Mesenchymal stem cell (in vitro differentiated cells and primary cell): ENCODE results near the gene TIMP1.

ENCODE experiments used
- DNase-seq: peaks from one replicate; pipeline ENCODE4 v3.0.0-alpha.2; 2013
- H2AFZ ChIP-seq: one replicate; pipeline ENCODE4 v1.6.1; 2013; ENCODE audit warnings: low read depth, mild to moderate bottlenecking, control low read depth, inconsistent platforms, low read length, moderate library complexity
- H2AK5ac ChIP-seq: 2 replicates; pipeline ENCODE4 v1.6.1; 2013; ENCODE audit warnings: low read length, moderate library complexity, mild to moderate bottlenecking, inconsistent platforms; ENCODE audit not compliant: severe bottlenecking
- H2BK120ac ChIP-seq: one replicate; pipeline ENCODE4 v1.6.1; 2013; ENCODE audit warnings: low read depth, mild to moderate bottlenecking, inconsistent platforms, low read length, moderate library complexity
- H2BK12ac ChIP-seq, 2 experiments: one replicate each; pipeline ENCODE4 v1.6.1; 2013; ENCODE audit warnings: inconsistent platforms in 2 of 2, low read length in 2 of 2, mild to moderate bottlenecking in 2 of 2, moderate library complexity in 2 of 2, control low read depth in 1 of 2
- H2BK15ac ChIP-seq: one replicate; pipeline ENCODE4 v1.6.1; 2013; ENCODE audit warnings: mild to moderate bottlenecking, low read depth, inconsistent platforms; ENCODE audit not compliant: poor library complexity, severe bottlenecking
- H2BK5ac ChIP-seq: 2 replicates; pipeline ENCODE4 v1.6.1; 2013; ENCODE audit warnings: low read depth, mild to moderate bottlenecking, low read length, control low read depth, inconsistent platforms; ENCODE audit not compliant: poor library complexity, severe bottlenecking
- H3K14ac ChIP-seq, 2 experiments: one replicate each; pipeline ENCODE4 v1.6.1; 2013; ENCODE audit warnings: inconsistent platforms in 2 of 2, low read length in 2 of 2, control low read depth in 1 of 2, mild to moderate bottlenecking in 1 of 2, moderate library complexity in 1 of 2
- H3K18ac ChIP-seq, 2 experiments: one replicate each; pipeline ENCODE4 v1.6.1; 2013; ENCODE audit warnings: inconsistent platforms in 2 of 2, low read length in 2 of 2, control low read depth in 1 of 2, low read depth in 1 of 2, mild to moderate bottlenecking in 1 of 2
- H3K23ac ChIP-seq, 2 experiments: one replicate each; pipeline ENCODE4 v1.6.1; 2013; ENCODE audit warnings: inconsistent platforms in 2 of 2, low read length in 2 of 2, mild to moderate bottlenecking in 2 of 2, moderate library complexity in 2 of 2, control low read depth in 1 of 2
- H3K27ac ChIP-seq: 2 replicates; pipeline ENCODE4 v1.5.1; 2013; ENCODE audit warnings: mild to moderate bottlenecking, moderate library complexity, low read length, control low read depth, inconsistent platforms; ENCODE audit not compliant: poor library complexity, severe bottlenecking
- H3K27me3 ChIP-seq, 2 experiments: 2 replicates each; pipeline versions ENCODE4 v1.6.1 to v1.7.0; 2013; ENCODE audit warnings: low read length in 2 of 2, mild to moderate bottlenecking in 2 of 2, moderate library complexity in 2 of 2, control low read depth in 1 of 2, inconsistent platforms in 1 of 2; ENCODE audit not compliant: control insufficient read depth in 1 of 2, insufficient read depth in 1 of 2
- H3K36me3 ChIP-seq, 2 experiments: 2 replicates each; pipeline versions ENCODE4 v1.6.1 to v1.7.0; 2013; ENCODE audit warnings: low read length in 2 of 2, control low read depth in 1 of 2, inconsistent platforms in 1 of 2, low read depth in 1 of 2, mild to moderate bottlenecking in 1 of 2; ENCODE audit not compliant: insufficient read depth in 2 of 2, control insufficient read depth in 1 of 2
- H3K4ac ChIP-seq, 2 experiments: one replicate each; pipeline ENCODE4 v1.6.1; 2013; ENCODE audit warnings: inconsistent platforms in 2 of 2, low read length in 2 of 2, mild to moderate bottlenecking in 2 of 2, moderate library complexity in 2 of 2, control low read depth in 1 of 2, low read depth in 1 of 2
- H3K4me1 ChIP-seq: 2 replicates; pipeline ENCODE4 v1.6.1; 2013; ENCODE audit warnings: low read depth, low read length, control low read depth; ENCODE audit not compliant: control insufficient read depth, insufficient read depth
- H3K4me2 ChIP-seq: 2 replicates; pipeline ENCODE4 v1.6.1; 2013; ENCODE audit warnings: low read length, mild to moderate bottlenecking, inconsistent platforms; ENCODE audit not compliant: poor library complexity, severe bottlenecking
- H3K4me3 ChIP-seq, 2 experiments: 2 replicates each; pipeline versions ENCODE4 v1.5.1 to v1.7.0; 2013; ENCODE audit warnings: low read length in 2 of 2, mild to moderate bottlenecking in 2 of 2, control low read depth in 1 of 2, low read depth in 1 of 2; ENCODE audit not compliant: insufficient read depth in 1 of 2
- H3K79me1 ChIP-seq: replicated peaks from 2 replicates; pipeline ENCODE4 v1.6.1; 2013; ENCODE audit warnings: mild to moderate bottlenecking, control low read depth, low read length, inconsistent platforms; ENCODE audit not compliant: poor library complexity, severe bottlenecking
- H3K9ac ChIP-seq: 2 replicates; pipeline ENCODE4 v1.7.0; 2013; ENCODE audit warnings: mild to moderate bottlenecking, low read length, moderate library complexity
- H3K9me3 ChIP-seq: 2 replicates; pipeline ENCODE4 v1.7.0; 2013; ENCODE audit warnings: mild to moderate bottlenecking, low read length; ENCODE audit not compliant: control insufficient read depth
- H4K8ac ChIP-seq: one replicate; pipeline ENCODE4 v1.6.1; 2013; ENCODE audit warnings: inconsistent platforms, mild to moderate bottlenecking, low read length, moderate library complexity
- H4K91ac ChIP-seq: one replicate; pipeline ENCODE4 v1.6.1; 2013; ENCODE audit warnings: mild to moderate bottlenecking, low read length, inconsistent platforms
- WGBS: methylation state at CpG from one replicate; pipeline ENCODE4 v1.1.7; 2013; ENCODE audit warnings: mixed read lengths; 5-methylcytosine and 5-hydroxymethylcytosine counted together

TIMP1 gene

GRCh38 chrX:47585273-47585672 is 3.0 kb downstream of the TIMP1 start:
- no peak overlapping the region for H2BK5ac ChIP-seq
- H2BK120ac ChIP-seq = no peak overlapping the region
- H3K4me1 ChIP-seq = peaks cover 12% of the 10 kb centered on the region
- no peak for DNase-seq
- no peak overlapping the region for H2AK5ac ChIP-seq
- H4K91ac ChIP-seq = no peak overlapping the region
- H2BK12ac ChIP-seq = no peak overlapping the region
- H2AFZ ChIP-seq = no peak overlapping the region
- no peak overlapping the region for H3K4ac ChIP-seq
- peak overlapping the region; percentile 91 for H3K9ac ChIP-seq
- no peak overlapping the region for H4K8ac ChIP-seq
- H3K4me3 ChIP-seq = peak overlapping the region in 1 of 2 experiments; percentile 80
- no peaks in the 10 kb centered on the region for H3K9me3 ChIP-seq
- H3K23ac ChIP-seq = no peak overlapping the region
- no peak overlapping the region for H3K27ac ChIP-seq
- H3K18ac ChIP-seq = no peak overlapping the region
- H3K79me1 ChIP-seq = peaks cover 3% of the 10 kb centered on the region
- H2BK15ac ChIP-seq = no peak overlapping the region
- no peak overlapping the region for H3K14ac ChIP-seq
- H3K27me3 ChIP-seq = peaks cover 0 to 7% of the 10 kb centered on the region in 2 experiments
- H3K36me3 ChIP-seq = peaks cover 19 to 24% of the 10 kb centered on the region in 2 experiments
- WGBS = 97% methylated on average over 16 of the region's 16 CpGs
- no peak overlapping the region for H3K4me2 ChIP-seq

DNA sequence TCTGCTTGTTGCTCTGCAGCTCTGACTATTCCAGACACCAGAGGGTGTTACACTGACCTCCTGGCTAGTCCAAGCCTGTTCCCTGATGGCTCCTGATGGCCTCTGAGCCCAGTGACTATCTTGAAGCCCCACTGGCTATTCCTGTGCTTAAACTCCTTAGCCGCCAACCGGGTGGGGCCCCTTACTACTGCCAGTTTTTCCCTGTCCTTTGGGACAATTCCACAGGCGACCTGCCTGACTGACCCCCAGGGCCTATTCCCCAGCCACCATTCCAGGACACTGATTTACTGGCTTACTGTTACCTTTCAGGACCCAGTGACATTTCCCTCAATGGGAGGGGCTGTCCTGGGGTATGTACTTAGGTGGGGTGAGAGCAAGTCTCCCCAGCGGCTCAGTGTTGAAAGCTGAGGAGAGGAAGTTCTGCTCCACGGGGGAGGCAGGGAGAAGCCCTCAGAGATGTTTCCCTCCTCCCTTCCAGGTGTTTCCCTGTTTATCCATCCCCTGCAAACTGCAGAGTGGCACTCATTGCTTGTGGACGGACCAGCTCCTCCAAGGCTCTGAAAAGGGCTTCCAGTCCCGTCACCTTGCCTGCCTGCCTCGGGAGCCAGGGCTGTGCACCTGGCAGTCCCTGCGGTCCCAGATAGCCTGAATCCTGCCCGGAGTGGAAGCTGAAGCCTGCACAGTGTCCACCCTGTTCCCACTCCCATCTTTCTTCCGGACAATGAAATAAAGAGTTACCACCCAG is 4.0 kb downstream of the TIMP1 start:
- no peak overlapping the region for H4K91ac ChIP-seq
- no peak overlapping the region for H3K4ac ChIP-seq
- no peak overlapping the region for H2AK5ac ChIP-seq
- H3K9ac ChIP-seq = peak overlapping the region; percentile 7
- H3K9me3 ChIP-seq = no peaks in the 10 kb centered on the region
- H3K27me3 ChIP-seq = peaks cover 0 to 7% of the 10 kb centered on the region in 2 experiments
- peaks cover 19 to 24% of the 10 kb centered on the region in 2 experiments for H3K36me3 ChIP-seq
- H3K18ac ChIP-seq = no peak overlapping the region
- no peak for DNase-seq
- no peak overlapping the region for H3K14ac ChIP-seq
- H3K4me1 ChIP-seq = peaks cover 12% of the 10 kb centered on the region
- H2BK5ac ChIP-seq = no peak overlapping the region
- peaks cover 3% of the 10 kb centered on the region for H3K79me1 ChIP-seq
- H3K4me3 ChIP-seq = peak overlapping the region in 1 of 2 experiments; percentile 80
- H2AFZ ChIP-seq = no peak overlapping the region
- 96% methylated on average over 8 of the region's 11 CpGs for WGBS
- H2BK120ac ChIP-seq = no peak overlapping the region
- no peak overlapping the region for H3K4me2 ChIP-seq
- H4K8ac ChIP-seq = no peak overlapping the region
- H2BK12ac ChIP-seq = no peak overlapping the region
- H2BK15ac ChIP-seq = no peak overlapping the region
- H3K27ac ChIP-seq = no peak overlapping the region
- no peak overlapping the region for H3K23ac ChIP-seq

- H3K9ac ChIP-seq = no peak overlapping the region
Measured at GRCh38 chrX:47587091-47587891, 5.1 kb downstream of the TIMP1 start.

More at GRCh38 chrX:47587091-47587891, 5.1 kb downstream of the TIMP1 start:
- Histone ChIP-seq H2BK5ac (no peak overlapping the region), H3K18ac (no peak overlapping the region), H4K8ac (no peak overlapping the region), H2AFZ (no peak overlapping the region), H4K91ac (no peak overlapping the region), H3K36me3 (peaks cover 19 to 24% of the 10 kb centered on the region in 2 experiments), H2AK5ac (no peak overlapping the region), H2BK15ac (no peak overlapping the region), H3K4me2 (no peak overlapping the region), H3K14ac (no peak overlapping the region), H2BK12ac (no peak overlapping the region), H3K27ac (no peak overlapping the region), H2BK120ac (no peak overlapping the region), H3K4ac (no peak overlapping the region), H3K4me3 (no peak overlapping the region), H3K27me3 (peaks cover 0 to 7% of the 10 kb centered on the region in 2 experiments), H3K4me1 (peaks cover 10% of the 10 kb centered on the region), H3K23ac (no peak overlapping the region), H3K9me3 (no peaks in the 10 kb centered on the region), H3K79me1 (peaks cover 3% of the 10 kb centered on the region)
- no peak for DNase-seq
- WGBS = 62% methylated on average over 4 of the region's 4 CpGs
